Measurements from ENCODE around the gene SPRN. TPM values are rescaled to one million over a fixed set of nuclear protein-coding genes. Genes with fewer than 3 reads are reported as not detected.

The SPRN gene
- total RNA-seq, 1 experiment from 2014 or later = not detected

GRCh38 chr10:133466683-133467275, 42.4 kb upstream of the SPRN start:
- CTCF ChIA-PET = no interaction called here
- Histone ChIP-seq H3K36me3 (ENCODE audit: low read depth) (no peaks in the 10 kb centered on the region), H3F3A (ENCODE audit: insufficient read depth, low read depth) (no peaks in the 10 kb centered on the region), H3K9me2 (ENCODE audit: insufficient read depth) (no peaks in the 10 kb centered on the region), H3K4me1 (replicated peaks; ENCODE audit: insufficient read depth) (no peaks in the 10 kb centered on the region), H3K27me3 (ENCODE audit: insufficient read depth, low read depth) (no peaks in the 10 kb centered on the region), H3K4me3 (no peak overlapping the region), H3K27ac (no peak overlapping the region), H3K79me2 (ENCODE audit: low read depth) (no peaks in the 10 kb centered on the region), H2AFZ (no peak overlapping the region), H3K4me2 (no peak overlapping the region), H4K20me1 (ENCODE audit: insufficient read depth) (no peaks in the 10 kb centered on the region), H3K9me3 (ENCODE audit: insufficient read depth, low read depth) (no peaks in the 10 kb centered on the region)
- TF ChIP-seq EZH2 (IDR thresholded peaks at IDR 0.05; ENCODE audit: low read depth) = no peak
- TF ChIP-seq CTCF (conservative IDR thresholded peaks at IDR 0.05) = no peak
- DNase-seq = no peak
- no TSS peak for BruUV-seq (replicated peaks)
- POLR2A ChIA-PET (ENCODE audit: unreplicated experiment) = no interaction called here
- intact Hi-C loops (cut with micrococcal nuclease; ENCODE audit: unreplicated experiment) = no loop called here

GRCh38 chr10:133465950-133466474, 41.6 kb upstream of the SPRN start:
- H3K79me2 ChIP-seq (ENCODE audit: low read depth) = no peaks in the 10 kb centered on the region
- no peaks in the 10 kb centered on the region for H3K27me3 ChIP-seq (ENCODE audit: insufficient read depth, low read depth)
- no peaks in the 10 kb centered on the region for H3K9me3 ChIP-seq (ENCODE audit: insufficient read depth, low read depth)
- no peaks in the 10 kb centered on the region for H3K36me3 ChIP-seq (ENCODE audit: low read depth)
- no peaks in the 10 kb centered on the region for H3K4me1 ChIP-seq (replicated peaks; ENCODE audit: insufficient read depth)
- H3K27ac ChIP-seq = no peak overlapping the region
- H2AFZ ChIP-seq = no peak overlapping the region
- H3K4me2 ChIP-seq = no peak overlapping the region
- TF ChIP-seq EZH2 (IDR thresholded peaks at IDR 0.05; ENCODE audit: low read depth) (no peak), CTCF (conservative IDR thresholded peaks at IDR 0.05) (no peak)
- BruUV-seq (replicated peaks) = no TSS peak
- ChIA-PET CTCF (no interaction called here), POLR2A (ENCODE audit: unreplicated experiment) (no interaction called here)
- no peak overlapping the region for H3K4me3 ChIP-seq
- intact Hi-C loops (cut with micrococcal nuclease; ENCODE audit: unreplicated experiment) = no loop called here
- H4K20me1 ChIP-seq (ENCODE audit: insufficient read depth) = no peaks in the 10 kb centered on the region
- H3K9me2 ChIP-seq (ENCODE audit: insufficient read depth) = no peaks in the 10 kb centered on the region
- no peak for DNase-seq
- H3F3A ChIP-seq (ENCODE audit: insufficient read depth, low read depth) = no peaks in the 10 kb centered on the region

GRCh38 chr10:133465191-133465949, 40.9 kb upstream of the SPRN start:
- Histone ChIP-seq H3K27ac (no peak overlapping the region), H3K4me2 (no peak overlapping the region), H3K9me3 (ENCODE audit: insufficient read depth, low read depth) (no peaks in the 10 kb centered on the region), H3K9me2 (ENCODE audit: insufficient read depth) (no peaks in the 10 kb centered on the region), H3K79me2 (ENCODE audit: low read depth) (no peaks in the 10 kb centered on the region), H3K27me3 (ENCODE audit: insufficient read depth, low read depth) (no peaks in the 10 kb centered on the region), H3F3A (ENCODE audit: insufficient read depth, low read depth) (no peaks in the 10 kb centered on the region), H4K20me1 (ENCODE audit: insufficient read depth) (no peaks in the 10 kb centered on the region), H3K4me3 (no peak overlapping the region), H2AFZ (no peak overlapping the region), H3K36me3 (ENCODE audit: low read depth) (no peaks in the 10 kb centered on the region), H3K4me1 (replicated peaks; ENCODE audit: insufficient read depth) (no peaks in the 10 kb centered on the region)
- no TSS peak for BruUV-seq (replicated peaks)
- no peak for TF ChIP-seq CTCF (conservative IDR thresholded peaks at IDR 0.05)
- TF ChIP-seq EZH2 (IDR thresholded peaks at IDR 0.05; ENCODE audit: low read depth) = no peak
- POLR2A ChIA-PET (ENCODE audit: unreplicated experiment) = no interaction called here
- no peak for DNase-seq
- CTCF ChIA-PET = no interaction called here
- intact Hi-C loops (cut with micrococcal nuclease; ENCODE audit: unreplicated experiment) = no loop called here

All from PC-9 (cell line).